ENCODE data around the gene SLC18B1. TPM values are rescaled to one million over a fixed set of nuclear protein-coding genes. Genes with fewer than 3 reads are reported as not detected.

Gene SLC18B1
- total RNA-seq, 1 experiment from 2014 or later: 19.5 TPM

GRCh38 chr6:132804251-132804650 is 5.8 kb upstream of the SLC18B1 start:
- Mint-ChIP-seq H3K4me1 (ENCODE audit: insufficient read depth, unreplicated experiment) (no peaks in the 10 kb centered on the region), H3K27me3 (ENCODE audit: insufficient read depth, unreplicated experiment) (no peaks in the 10 kb centered on the region), H3K36me3 (ENCODE audit: insufficient read depth, unreplicated experiment) (no peaks in the 10 kb centered on the region), H3K9me3 (ENCODE audit: unreplicated experiment) (peaks cover 7% of the 10 kb centered on the region), H3K27ac (ENCODE audit: low read depth, unreplicated experiment) (no peak overlapping the region), H3K4me3 (ENCODE audit: unreplicated experiment) (no peak overlapping the region)
- ChIA-PET POLR2A (interaction anchor here (10.3 kb wide), 1 partner anchor 9 kb away, joined by 217 read pairs; the partner anchor contains the start of gene RPS12), CTCF (interaction anchor here (0.6 kb wide), 1 partner anchor 39 kb away, joined by 3 read pairs; no protein-coding TSS in a partner anchor)
- no peak for TF ChIP-seq CTCF (IDR thresholded peaks at IDR 0.05; ENCODE audit: unreplicated experiment)
- intact Hi-C loops (cut with micrococcal nuclease): no loop called here
- DNase-seq (ENCODE audit: unreplicated experiment): no peak
- no TSS peak for BruUV-seq (replicated peaks)

GRCh38 chr6:132800656-132801055 is 2.2 kb upstream of the SLC18B1 start:
- Mint-ChIP-seq H3K27me3 (ENCODE audit: insufficient read depth, unreplicated experiment) (no peaks in the 10 kb centered on the region), H3K27ac (ENCODE audit: low read depth, unreplicated experiment) (no peak overlapping the region), H3K36me3 (ENCODE audit: insufficient read depth, unreplicated experiment) (peaks cover 10% of the 10 kb centered on the region), H3K9me3 (ENCODE audit: unreplicated experiment) (peaks cover 7% of the 10 kb centered on the region), H3K4me1 (ENCODE audit: insufficient read depth, unreplicated experiment) (peaks cover 6% of the 10 kb centered on the region), H3K4me3 (ENCODE audit: unreplicated experiment) (no peak overlapping the region)
- no TSS peak for BruUV-seq (replicated peaks)
- POLR2A ChIA-PET: interaction anchor here (10.3 kb wide), 1 partner anchor 13 kb away, joined by 217 read pairs; the partner anchor contains the start of gene RPS12
- no peak for DNase-seq (ENCODE audit: unreplicated experiment)
- no peak for TF ChIP-seq CTCF (IDR thresholded peaks at IDR 0.05; ENCODE audit: unreplicated experiment)
- CTCF ChIA-PET: interaction anchor here (0.6 to 5.7 kb wide), 5 partner anchors 10 to 131 kb away, joined by 4 to 68 read pairs (median 32); no protein-coding TSS in a partner anchor
- intact Hi-C loops (cut with micrococcal nuclease): no loop called here

- BruUV-seq (replicated peaks): TSS peak; percentile 30
- DNase-seq (ENCODE audit: unreplicated experiment): peak; percentile 85
- ChIA-PET CTCF (interaction anchor here (0.6 to 5.7 kb wide), 41 partner anchors 10 to 1142 kb away, joined by 3 to 68 read pairs (median 4); partner anchors contain the start of gene STX7), POLR2A (interaction anchor here (0.6 to 10.3 kb wide), 27 partner anchors 11 to 1250 kb away, joined by 3 to 217 read pairs (median 4); partner anchors contain the start of genes RPS12 and STX7)
- Mint-ChIP-seq H3K4me1 (ENCODE audit: insufficient read depth, unreplicated experiment) (peaks cover 11% of the 10 kb centered on the region), H3K36me3 (ENCODE audit: insufficient read depth, unreplicated experiment) (peaks cover 19% of the 10 kb centered on the region), H3K27me3 (ENCODE audit: insufficient read depth, unreplicated experiment) (no peaks in the 10 kb centered on the region), H3K4me3 (ENCODE audit: unreplicated experiment) (peak overlapping the region; percentile 94), H3K27ac (ENCODE audit: low read depth, unreplicated experiment) (no peak overlapping the region), H3K9me3 (ENCODE audit: unreplicated experiment) (peaks cover 7% of the 10 kb centered on the region)
- intact Hi-C loops (cut with micrococcal nuclease): loop anchor here (1.0 to 2.0 kb wide), 4 partner anchors 15 to 269 kb away; partner anchors contain the start of gene RPS12
- TF ChIP-seq CTCF (IDR thresholded peaks at IDR 0.05; ENCODE audit: unreplicated experiment): peak; percentile 64
Measured at GRCh38 chr6:132798869-132799538, 567 bp upstream of the SLC18B1 start.

GRCh38 chr6:132795461-132795860 is 3.0 kb downstream of the SLC18B1 start:
- no peak for TF ChIP-seq CTCF (IDR thresholded peaks at IDR 0.05; ENCODE audit: unreplicated experiment)
- no TSS peak for BruUV-seq (replicated peaks)
- ChIA-PET CTCF (interaction anchor here (0.6 kb wide), 1 partner anchor 227 kb away, joined by 3 read pairs; no protein-coding TSS in a partner anchor), POLR2A (interaction anchor here (0.8 to 10.3 kb wide), 3 partner anchors 18 to 129 kb away, joined by 3 to 217 read pairs (median 4); partner anchors contain the start of gene RPS12)
- H3K27ac Mint-ChIP-seq (ENCODE audit: low read depth, unreplicated experiment): no peak overlapping the region
- intact Hi-C loops (cut with micrococcal nuclease): no loop called here
- no peaks in the 10 kb centered on the region for H3K9me3 Mint-ChIP-seq (ENCODE audit: unreplicated experiment)
- peaks cover 11% of the 10 kb centered on the region for H3K4me1 Mint-ChIP-seq (ENCODE audit: insufficient read depth, unreplicated experiment)
- no peak for DNase-seq (ENCODE audit: unreplicated experiment)
- peaks cover 46% of the 10 kb centered on the region for H3K36me3 Mint-ChIP-seq (ENCODE audit: insufficient read depth, unreplicated experiment)
- no peak overlapping the region for H3K4me3 Mint-ChIP-seq (ENCODE audit: unreplicated experiment)
- no peaks in the 10 kb centered on the region for H3K27me3 Mint-ChIP-seq (ENCODE audit: insufficient read depth, unreplicated experiment)
